GM18868 (cell line): ENCODE results near the gene VIPR1.
"Not testable (repeated sequence)": the region's sequence is repeated elsewhere in the genome, so short reads cannot be mapped to it uniquely, and the experiment has no call there.

Experiments used
- ATAC-seq: cut with Tn5 transposase; IDR thresholded peaks from one replicate; pipeline ENCODE4 v1.9.1; 2021; ENCODE audit warnings: mild to moderate bottlenecking, moderate library complexity; ENCODE audit not compliant: unreplicated experiment

Gene VIPR1

GRCh38 chr3:42569593-42570142 is 67.2 kb downstream of the VIPR1 start:
- no peak for ATAC-seq

DNA sequence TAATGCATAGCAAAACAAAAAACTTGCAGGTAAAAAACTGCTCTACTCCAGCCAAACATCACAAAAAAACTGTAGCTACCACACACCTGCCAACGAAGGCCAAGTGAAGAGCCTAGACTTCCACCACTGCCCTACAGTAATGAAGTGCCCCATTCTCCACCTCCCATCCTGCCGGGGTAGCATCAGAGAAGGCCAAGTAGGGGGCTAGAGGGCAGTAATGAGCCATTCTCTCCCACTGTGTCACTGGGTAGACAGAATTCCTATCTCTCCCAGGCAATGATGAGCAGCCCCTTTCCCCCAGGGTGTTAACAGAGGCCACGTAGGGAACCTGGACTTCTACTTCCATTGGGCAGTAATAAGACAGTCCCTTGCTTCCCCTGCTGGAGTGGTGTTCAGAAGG is 69.8 kb downstream of the VIPR1 start:
- no peak for ATAC-seq

DNA sequence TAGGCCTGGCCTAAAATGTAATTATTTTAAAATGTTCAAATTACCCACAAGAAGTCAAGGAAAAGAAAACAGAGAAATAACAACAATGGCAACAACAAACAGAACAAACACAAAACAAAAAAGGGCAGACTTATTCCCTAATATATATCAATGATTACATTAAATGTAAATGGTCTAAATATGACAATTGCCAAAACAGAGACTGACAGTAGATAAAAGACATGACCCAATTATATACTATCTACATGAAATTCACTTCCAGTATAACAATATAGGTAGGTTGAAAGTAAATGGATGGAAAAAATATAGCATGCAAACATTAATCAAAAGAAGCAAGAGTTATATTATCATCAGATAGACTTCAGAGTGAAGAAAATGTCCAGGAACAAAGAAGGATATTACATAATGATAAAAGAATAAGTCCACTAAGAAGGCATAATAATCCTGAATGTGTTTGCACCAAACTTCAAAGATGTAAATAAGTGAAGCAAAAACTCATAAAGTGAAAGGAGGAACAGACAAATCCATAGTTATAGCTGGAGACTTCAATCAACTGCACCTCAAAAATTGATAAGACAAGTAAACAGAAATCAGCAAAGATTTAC is 72.8 kb downstream of the VIPR1 start:
- no peak for ATAC-seq

- ATAC-seq, result no peak
Observed at GRCh38 chr3:42578054-42578453, 75.6 kb downstream of the VIPR1 start.

DNA sequence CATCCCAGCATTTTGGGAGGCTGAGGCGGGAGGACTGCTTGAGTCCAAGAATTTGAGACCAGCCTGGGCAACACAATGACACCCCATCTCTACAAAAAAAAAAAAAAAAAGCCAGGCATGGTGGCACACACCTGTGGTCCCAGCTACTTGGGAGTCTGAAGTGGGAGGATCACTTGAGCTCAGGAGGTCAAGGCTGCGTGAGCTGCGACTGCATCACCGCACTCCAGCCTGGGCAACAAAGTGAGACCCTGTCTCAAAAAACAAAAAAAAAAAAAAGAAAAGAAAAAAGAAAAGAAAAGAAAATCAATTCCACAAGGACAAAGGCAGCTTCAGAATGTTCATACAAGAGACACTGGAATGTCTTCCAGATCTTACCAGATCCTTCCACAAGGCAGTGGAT is 76.9 kb downstream of the VIPR1 start:
- not testable (repeated sequence) for ATAC-seq

DNA sequence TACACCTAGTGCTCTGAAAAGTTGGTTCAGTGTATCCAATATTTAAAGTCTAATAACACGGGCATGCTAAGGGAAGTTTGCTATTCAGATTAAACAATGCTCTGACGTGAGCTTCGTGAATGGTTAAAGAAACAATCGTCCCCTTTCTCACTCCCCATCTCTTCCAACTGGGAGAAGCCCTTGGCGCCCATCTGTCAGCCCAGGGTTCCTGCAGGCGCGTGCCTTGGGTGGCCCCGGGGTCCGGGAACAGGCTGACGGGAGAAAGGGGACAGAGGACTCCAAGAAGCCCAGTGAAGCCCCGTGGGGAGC is 78.9 kb downstream of the VIPR1 start:
- no peak for ATAC-seq

DNA sequence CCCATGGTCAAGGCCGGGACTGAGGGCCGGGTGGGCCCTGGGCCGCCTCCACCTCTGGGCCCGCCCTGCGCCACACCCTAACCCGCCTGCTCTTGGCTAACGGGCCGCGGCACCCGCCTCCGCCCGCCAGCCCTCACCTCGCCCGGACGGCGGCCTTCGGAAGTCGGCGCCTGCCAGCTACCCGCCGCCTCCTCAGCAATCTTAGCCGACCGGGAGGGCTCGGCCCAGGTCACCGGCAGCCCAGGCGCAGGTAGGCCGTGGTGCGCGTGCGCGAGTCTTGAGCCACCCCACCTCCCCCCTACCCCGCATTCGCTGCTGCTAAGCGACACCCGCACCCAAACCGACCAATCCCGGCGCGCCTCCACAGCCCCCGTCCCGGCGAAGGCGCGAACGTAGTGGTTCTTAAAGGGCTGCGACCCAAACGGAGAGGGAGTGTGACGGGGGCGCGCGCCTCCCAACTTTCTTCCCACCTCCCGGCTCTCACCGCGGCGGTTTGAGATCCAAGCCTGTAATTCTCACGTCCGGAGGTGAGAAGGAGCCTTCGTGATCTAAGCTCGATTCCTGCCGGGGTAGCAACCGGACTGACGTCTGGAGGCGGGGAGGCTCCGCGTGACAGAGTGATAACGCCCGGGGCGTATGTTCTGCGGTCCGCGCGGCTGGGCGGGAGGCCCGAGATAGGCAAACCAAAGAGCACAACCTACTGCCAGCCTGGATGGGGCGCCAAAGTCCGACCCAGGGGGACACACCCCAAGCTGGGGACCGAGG is 79.4 kb downstream of the VIPR1 start, which contains the start of gene SEC22C:
SEC22C (minus strand) TSS at position 259 of the 765 bp plus-strand sequence. CDS start 12,921 bp downstream, outside the sequence.
- peak; percentile 94 for ATAC-seq

DNA sequence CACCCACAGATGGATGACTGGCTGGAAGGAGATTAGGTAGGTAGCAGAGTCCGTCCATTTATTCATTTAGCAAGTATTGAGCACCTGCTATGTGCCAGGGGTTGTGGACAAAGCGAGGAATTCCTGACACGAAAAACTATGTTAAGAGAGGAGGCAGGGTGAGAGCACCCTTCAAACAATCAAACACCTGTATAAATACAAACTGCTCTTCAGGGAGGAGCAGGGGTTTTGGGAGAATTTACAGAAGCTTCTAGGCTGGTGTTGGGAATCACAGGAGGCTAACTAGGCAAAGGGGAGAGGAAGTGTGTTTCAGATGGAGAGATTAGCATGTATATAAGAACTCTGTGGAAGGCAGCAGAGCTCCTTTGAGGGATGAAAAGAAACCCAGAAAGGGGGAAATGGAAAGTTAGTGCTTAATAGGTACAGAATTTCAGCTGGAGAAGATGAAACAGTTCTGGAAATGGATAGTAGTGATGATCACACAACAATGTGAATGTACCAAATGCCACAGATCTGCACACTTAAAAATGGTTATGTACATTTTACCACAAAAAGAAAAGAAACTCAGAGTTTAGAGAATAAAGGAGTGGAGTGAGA is 80.1 kb downstream of the VIPR1 start:
- ATAC-seq, result no peak
